SU-DHL-6 (cell line): ENCODE results near the gene NDUFS8.

Source experiments
- EZH2phosphoT487 ChIP-seq: fragments of 200-600 bp; sonication (generic), shearing (Covaris generic); conservative IDR thresholded peaks from 2 replicates; pipeline ENCODE4 v1.6.1; 2018; ENCODE audit warnings: mild to moderate bottlenecking, antibody characterized with exemption, low read length, moderate library complexity, mixed read lengths
- TF ChIP-seq, protein P1 (sequence below): fragments of 200-600 bp; sonication (generic); IDR thresholded peaks from one replicate; pipeline ENCODE4 v1.5.1; 2017; ENCODE audit warnings: antibody characterized with exemption, mild to moderate bottlenecking, low read length, moderate library complexity; ENCODE audit not compliant: insufficient read depth, poor library complexity, severe bottlenecking

DNA sequence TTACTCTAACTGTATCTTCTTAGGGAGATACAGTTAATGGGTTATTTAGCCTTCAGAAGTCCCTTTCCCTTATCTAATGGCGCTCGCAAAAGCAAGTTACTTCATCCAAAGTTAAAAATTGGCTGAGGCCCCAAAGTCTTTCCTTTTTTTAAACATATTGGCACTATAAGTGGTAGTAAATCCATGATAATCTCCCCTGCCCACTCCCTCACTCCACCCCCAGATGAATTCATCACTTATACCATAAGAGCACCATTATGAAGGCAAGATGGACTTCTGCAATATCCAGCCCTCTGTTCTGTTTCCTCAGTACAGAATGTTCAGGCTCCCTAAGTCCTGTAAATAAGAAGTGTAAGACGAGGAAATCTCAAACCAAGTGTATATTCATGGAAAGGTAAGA is 53.0 kb downstream of the NDUFS8 start:
- TF ChIP-seq EZH2phosphoT487 = no peak
- TF ChIP-seq, protein P1, sequence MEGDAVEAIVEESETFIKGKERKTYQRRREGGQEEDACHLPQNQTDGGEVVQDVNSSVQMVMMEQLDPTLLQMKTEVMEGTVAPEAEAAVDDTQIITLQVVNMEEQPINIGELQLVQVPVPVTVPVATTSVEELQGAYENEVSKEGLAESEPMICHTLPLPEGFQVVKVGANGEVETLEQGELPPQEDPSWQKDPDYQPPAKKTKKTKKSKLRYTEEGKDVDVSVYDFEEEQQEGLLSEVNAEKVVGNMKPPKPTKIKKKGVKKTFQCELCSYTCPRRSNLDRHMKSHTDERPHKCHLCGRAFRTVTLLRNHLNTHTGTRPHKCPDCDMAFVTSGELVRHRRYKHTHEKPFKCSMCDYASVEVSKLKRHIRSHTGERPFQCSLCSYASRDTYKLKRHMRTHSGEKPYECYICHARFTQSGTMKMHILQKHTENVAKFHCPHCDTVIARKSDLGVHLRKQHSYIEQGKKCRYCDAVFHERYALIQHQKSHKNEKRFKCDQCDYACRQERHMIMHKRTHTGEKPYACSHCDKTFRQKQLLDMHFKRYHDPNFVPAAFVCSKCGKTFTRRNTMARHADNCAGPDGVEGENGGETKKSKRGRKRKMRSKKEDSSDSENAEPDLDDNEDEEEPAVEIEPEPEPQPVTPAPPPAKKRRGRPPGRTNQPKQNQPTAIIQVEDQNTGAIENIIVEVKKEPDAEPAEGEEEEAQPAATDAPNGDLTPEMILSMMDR = no peak
